Smooth muscle cell (in vitro differentiated cells): ENCODE results near the gene ABCA2. TPM values are rescaled to one million over a fixed set of nuclear protein-coding genes. Genes with fewer than 3 reads are reported as not detected.

Source experiments
- DNase-seq: peaks from one replicate; lab custom pipeline; 2025; ENCODE audit not compliant: unreplicated experiment; lab: John Stamatoyannopoulos, UW
- H2AFZ ChIP-seq: fragments of 200-600 bp; sonication (generic); 2 replicates; pipeline ENCODE4 v1.6.0; 2016; ENCODE audit warnings: antibody characterized with exemption, low read depth, mild to moderate bottlenecking
- H3F3A ChIP-seq: fragments of 200-600 bp; sonication (generic); 2 replicates; pipeline ENCODE4 v1.6.0; 2017; ENCODE audit warnings: antibody characterized with exemption, low read depth
- H3K27ac ChIP-seq: fragments of 200-600 bp; sonication (generic); 2 replicates; pipeline ENCODE4 v1.5.1; 2016; ENCODE audit warnings: low read depth, mild to moderate bottlenecking
- H3K27me3 ChIP-seq: fragments of 200-600 bp; sonication (generic); 2 replicates; pipeline ENCODE4 v1.6.1; 2016; ENCODE audit warnings: low read depth, mild to moderate bottlenecking
- H3K36me3 ChIP-seq: fragments of 200-600 bp; sonication (generic); 2 replicates; pipeline ENCODE4 v1.5.1; 2016; ENCODE audit warnings: low read depth
- H3K4me1 ChIP-seq: fragments of 200-600 bp; sonication (generic); 2 replicates; pipeline ENCODE4 v1.5.1; 2016; ENCODE audit warnings: low read depth
- H3K4me2 ChIP-seq: fragments of 200-600 bp; sonication (generic); 2 replicates; pipeline ENCODE4 v1.6.0; 2016; ENCODE audit warnings: mild to moderate bottlenecking
- H3K4me3 ChIP-seq: fragments of 200-600 bp; sonication (generic); 2 replicates; pipeline ENCODE4 v1.5.1; 2016; ENCODE audit warnings: mild to moderate bottlenecking
- H3K79me2 ChIP-seq: fragments of 200-600 bp; sonication (generic); 2 replicates; pipeline ENCODE4 v1.6.0; 2016; ENCODE audit warnings: low read depth, mild to moderate bottlenecking
- H3K9ac ChIP-seq: fragments of 200-600 bp; sonication (generic); 2 replicates; pipeline ENCODE4 v1.6.0; 2016; ENCODE audit warnings: low read depth
- H3K9me3 ChIP-seq: fragments of 200-600 bp; sonication (generic); replicated peaks from 2 replicates; pipeline ENCODE4 v1.5.1; 2016; ENCODE audit warnings: low read depth
- H4K20me1 ChIP-seq: fragments of 200-600 bp; sonication (generic); 2 replicates; pipeline ENCODE4 v1.6.0; 2016; ENCODE audit warnings: low read depth
- whole genome bisulfite sequencing: methylation state at CpG from one replicate; pipeline ENCODE4 v1.1.7; 2016; ENCODE audit warnings: low lambda C conversion rate; 5-methylcytosine and 5-hydroxymethylcytosine counted together
- polyA plus RNA-seq: library from polyadenylated mRNA; unstranded; fragments of >200 nt; fragmentation: Nextera tagmentation; extraction: Ambion mirVana; gene quantifications from 2 replicates; pipeline ENCODE4 v1.2.1, GENCODE V29; 2016
- total RNA-seq: library from RNA; depleted of rRNA; stranded (reverse); fragments of >200 nt; gene quantifications from 2 replicates; pipeline ENCODE4 v1.2.3, GENCODE V29; 2014
- TF ChIP-seq, protein P1 (sequence below): fragments of 200-600 bp; sonication (generic); IDR thresholded peaks from 2 replicates; pipeline ENCODE4 v1.5.1; 2017; ENCODE audit warnings: borderline replicate concordance, mild to moderate bottlenecking, antibody characterized with exemption; ENCODE audit not compliant: insufficient read depth, poor library complexity, severe bottlenecking

Gene ABCA2
- total and polyA plus RNA-seq, 2 experiments from 2014 or later, result 15.9 to 26.2 TPM

DNA sequence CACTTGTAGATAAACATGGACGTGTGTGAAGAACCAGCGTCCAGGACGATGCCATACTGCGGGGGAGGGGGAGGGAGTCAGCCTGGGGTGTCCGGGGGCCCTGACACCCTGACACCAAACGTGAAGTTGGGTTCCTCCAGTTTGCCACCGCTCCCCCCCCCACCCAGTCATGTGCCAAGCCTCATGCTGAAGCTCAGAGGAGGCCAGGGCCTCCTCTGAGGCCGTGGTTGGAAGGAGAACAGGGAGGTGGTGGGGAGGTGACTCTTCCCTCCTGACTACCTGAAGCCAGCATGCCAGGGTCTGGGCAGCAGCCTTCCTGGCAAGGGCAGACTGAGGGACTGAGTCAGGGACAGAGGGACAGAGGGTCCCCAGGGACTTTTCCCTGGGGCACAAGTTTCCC is 24.3 kb upstream of the ABCA2 start:
- TF ChIP-seq, protein P1, sequence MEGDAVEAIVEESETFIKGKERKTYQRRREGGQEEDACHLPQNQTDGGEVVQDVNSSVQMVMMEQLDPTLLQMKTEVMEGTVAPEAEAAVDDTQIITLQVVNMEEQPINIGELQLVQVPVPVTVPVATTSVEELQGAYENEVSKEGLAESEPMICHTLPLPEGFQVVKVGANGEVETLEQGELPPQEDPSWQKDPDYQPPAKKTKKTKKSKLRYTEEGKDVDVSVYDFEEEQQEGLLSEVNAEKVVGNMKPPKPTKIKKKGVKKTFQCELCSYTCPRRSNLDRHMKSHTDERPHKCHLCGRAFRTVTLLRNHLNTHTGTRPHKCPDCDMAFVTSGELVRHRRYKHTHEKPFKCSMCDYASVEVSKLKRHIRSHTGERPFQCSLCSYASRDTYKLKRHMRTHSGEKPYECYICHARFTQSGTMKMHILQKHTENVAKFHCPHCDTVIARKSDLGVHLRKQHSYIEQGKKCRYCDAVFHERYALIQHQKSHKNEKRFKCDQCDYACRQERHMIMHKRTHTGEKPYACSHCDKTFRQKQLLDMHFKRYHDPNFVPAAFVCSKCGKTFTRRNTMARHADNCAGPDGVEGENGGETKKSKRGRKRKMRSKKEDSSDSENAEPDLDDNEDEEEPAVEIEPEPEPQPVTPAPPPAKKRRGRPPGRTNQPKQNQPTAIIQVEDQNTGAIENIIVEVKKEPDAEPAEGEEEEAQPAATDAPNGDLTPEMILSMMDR, result no peak
- no peak overlapping the region for H3K4me2 ChIP-seq
- DNase-seq, result no peak
- no peaks in the 10 kb centered on the region for H3F3A ChIP-seq
- no peaks in the 10 kb centered on the region for H4K20me1 ChIP-seq
- no peaks in the 10 kb centered on the region for H3K36me3 ChIP-seq
- H2AFZ ChIP-seq, result no peak overlapping the region
- no peak overlapping the region for H3K9ac ChIP-seq
- H3K9me3 ChIP-seq, result no peaks in the 10 kb centered on the region
- no peak overlapping the region for H3K27ac ChIP-seq
- H3K27me3 ChIP-seq, result peaks cover 72% of the 10 kb centered on the region
- peaks cover 9% of the 10 kb centered on the region for H3K4me1 ChIP-seq
- 88% methylated on average over 7 of the region's 8 CpGs for WGBS
- no peak overlapping the region for H3K4me3 ChIP-seq
- H3K79me2 ChIP-seq, result no peaks in the 10 kb centered on the region

DNA sequence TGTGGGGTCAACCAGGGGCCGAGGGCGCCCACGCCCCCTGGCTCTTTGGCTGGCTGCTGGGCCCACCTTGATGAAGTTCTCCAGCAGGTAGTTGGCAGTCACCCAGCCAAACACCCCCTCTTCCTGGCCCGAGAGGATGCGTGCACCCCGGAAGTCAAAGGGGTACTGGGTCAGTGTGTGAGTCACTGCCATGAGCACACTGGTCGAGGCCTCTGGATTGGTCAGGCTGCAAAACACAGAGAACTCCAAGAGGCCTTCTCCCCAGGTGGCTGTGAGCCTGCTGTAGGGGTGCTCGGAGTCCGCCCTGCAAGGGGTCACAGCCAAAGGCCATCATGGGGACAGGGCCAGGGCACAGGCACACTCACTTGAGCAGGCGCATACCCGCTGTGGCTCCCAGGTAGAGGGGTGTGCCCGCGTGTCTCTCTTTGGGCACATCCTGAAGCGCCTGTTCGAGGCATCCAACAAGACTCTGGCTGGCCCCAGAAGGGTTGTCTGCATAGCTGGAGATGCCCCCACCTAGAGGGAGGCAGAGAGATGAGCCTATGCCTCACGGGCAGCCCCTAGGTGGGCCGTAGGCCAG is 23.2 kb upstream of the ABCA2 start:
- no peak for DNase-seq
- 94% methylated on average over 17 of the region's 17 CpGs for WGBS
- peaks cover 78% of the 10 kb centered on the region for H3K27me3 ChIP-seq

GRCh38 chr9:137050570-137050969 is 22.5 kb upstream of the ABCA2 start:
- no peak overlapping the region for H2AFZ ChIP-seq
- no peak overlapping the region for H3K9ac ChIP-seq
- H3K9me3 ChIP-seq, result no peaks in the 10 kb centered on the region
- TF ChIP-seq, protein P1, result no peak
- no peaks in the 10 kb centered on the region for H3K36me3 ChIP-seq
- DNase-seq, result no peak
- WGBS, result 86% methylated on average over 5 of the region's 5 CpGs
- H3F3A ChIP-seq, result no peaks in the 10 kb centered on the region
- H3K27ac ChIP-seq, result no peak overlapping the region
- H3K27me3 ChIP-seq, result peaks cover 80% of the 10 kb centered on the region
- H3K79me2 ChIP-seq, result no peaks in the 10 kb centered on the region
- H4K20me1 ChIP-seq, result no peaks in the 10 kb centered on the region
- H3K4me2 ChIP-seq, result no peak overlapping the region
- H3K4me1 ChIP-seq, result peaks cover 16% of the 10 kb centered on the region
- no peak overlapping the region for H3K4me3 ChIP-seq

More for the DNA sequence above, 23.2 kb upstream of the ABCA2 start:
- Histone ChIP-seq H3K36me3 (no peaks in the 10 kb centered on the region), H3K4me1 (peaks cover 11% of the 10 kb centered on the region), H4K20me1 (no peaks in the 10 kb centered on the region), H3K4me2 (no peak overlapping the region), H3K4me3 (no peak overlapping the region), H3F3A (no peaks in the 10 kb centered on the region), H3K79me2 (no peaks in the 10 kb centered on the region), H3K27ac (no peak overlapping the region), H3K9me3 (no peaks in the 10 kb centered on the region), H2AFZ (no peak overlapping the region), H3K9ac (no peak overlapping the region)
- TF ChIP-seq, protein P1, result no peak
